Breast epithelium (tissue), 3 donors: ENCODE measurements around the gene DNAJB5.

Source experiments
- POLR2A ChIP-seq: fragments of 450-650 bp; IDR thresholded peaks from one replicate; pipeline ENCODE4 v1.6.1; 2016; ENCODE audit warnings: antibody characterized with exemption, mild to moderate bottlenecking, moderate library complexity
- TF ChIP-seq, protein P1 (sequence below), 3 donors: fragments of 450-650 bp; IDR thresholded peaks; one replicate each; pipeline ENCODE4 v1.5.1; 2016 to 2017; ENCODE audit warnings: antibody characterized with exemption in 3 of 3, mild to moderate bottlenecking in 3 of 3, moderate library complexity in 3 of 3

GRCh38 chr9:34993502-34994259 lies 4.1 kb downstream of the DNAJB5 start:
- TF ChIP-seq, protein P1, sequence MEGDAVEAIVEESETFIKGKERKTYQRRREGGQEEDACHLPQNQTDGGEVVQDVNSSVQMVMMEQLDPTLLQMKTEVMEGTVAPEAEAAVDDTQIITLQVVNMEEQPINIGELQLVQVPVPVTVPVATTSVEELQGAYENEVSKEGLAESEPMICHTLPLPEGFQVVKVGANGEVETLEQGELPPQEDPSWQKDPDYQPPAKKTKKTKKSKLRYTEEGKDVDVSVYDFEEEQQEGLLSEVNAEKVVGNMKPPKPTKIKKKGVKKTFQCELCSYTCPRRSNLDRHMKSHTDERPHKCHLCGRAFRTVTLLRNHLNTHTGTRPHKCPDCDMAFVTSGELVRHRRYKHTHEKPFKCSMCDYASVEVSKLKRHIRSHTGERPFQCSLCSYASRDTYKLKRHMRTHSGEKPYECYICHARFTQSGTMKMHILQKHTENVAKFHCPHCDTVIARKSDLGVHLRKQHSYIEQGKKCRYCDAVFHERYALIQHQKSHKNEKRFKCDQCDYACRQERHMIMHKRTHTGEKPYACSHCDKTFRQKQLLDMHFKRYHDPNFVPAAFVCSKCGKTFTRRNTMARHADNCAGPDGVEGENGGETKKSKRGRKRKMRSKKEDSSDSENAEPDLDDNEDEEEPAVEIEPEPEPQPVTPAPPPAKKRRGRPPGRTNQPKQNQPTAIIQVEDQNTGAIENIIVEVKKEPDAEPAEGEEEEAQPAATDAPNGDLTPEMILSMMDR (IDR thresholded peaks at IDR 0.05): no peak
- TF ChIP-seq POLR2A: no peak
